Kidney (tissue), 14 donors: Measurements from ENCODE around the gene CDH11. TPM values are rescaled to one million over a fixed set of nuclear protein-coding genes. Genes with fewer than 3 reads are reported as not detected.

ENCODE experiments used
- DNase-seq, 5 donors: peaks; one replicate each; pipeline ENCODE4 v3.0.0-alpha.2; 2013 to 2020
- FAIRE-seq: peaks from 2 replicates; lab custom pipeline; 2012; peaks lifted over from hg19 to GRCh38; lab: Jason Lieb, UNC
- H3K27ac ChIP-seq, 2 donors: one replicate each; pipeline ENCODE4 v1.7.0; 2013; ENCODE audit warnings: low read depth in 2 of 2, low read length in 2 of 2, inconsistent platforms in 1 of 2
- H3K27me3 ChIP-seq: one replicate; pipeline ENCODE4 v1.7.1; 2013; ENCODE audit warnings: low read length, inconsistent platforms; ENCODE audit not compliant: control insufficient read depth, insufficient read depth
- H3K36me3 ChIP-seq, 3 donors: one replicate each; pipeline versions ENCODE4 v1.7.0 to v1.7.1; 2013; ENCODE audit warnings: low read length in 3 of 3, control low read depth in 1 of 3, inconsistent platforms in 1 of 3; ENCODE audit not compliant: insufficient read depth in 3 of 3, control insufficient read depth in 2 of 3
- H3K4me1 ChIP-seq, 3 donors: one replicate each; pipeline versions ENCODE4 v1.7.0 to v1.7.1; 2013; ENCODE audit warnings: low read length in 3 of 3, inconsistent platforms in 1 of 3, low read depth in 1 of 3; ENCODE audit not compliant: control insufficient read depth in 2 of 3, insufficient read depth in 2 of 3
- H3K4me3 ChIP-seq, 3 donors: one replicate each; pipeline versions ENCODE4 v1.7.0 to v1.8.1; 2013; ENCODE audit warnings: low read length in 3 of 3, control low read depth in 1 of 3, inconsistent platforms in 1 of 3
- H3K9ac ChIP-seq, 3 donors: one replicate each; pipeline versions ENCODE4 v1.7.0 to v1.7.1; 2013; ENCODE audit warnings: low read length in 3 of 3, control low read depth in 1 of 3, inconsistent platforms in 1 of 3
- H3K9me3 ChIP-seq, 3 donors: one replicate each; pipeline versions ENCODE4 v1.7.0 to v1.7.1; 2013; ENCODE audit warnings: low read length in 3 of 3, control low read depth in 1 of 3, inconsistent platforms in 1 of 3; ENCODE audit not compliant: control insufficient read depth in 2 of 3, insufficient read depth in 1 of 3
- intact Hi-C: fragments of 100-400 bp; cut with DNase I; formaldehyde crosslinking; loops from one replicate; pipeline ENCODE4 v1.11.1; 2022
- polyA plus RNA-seq: library from polyadenylated mRNA; stranded (reverse); fragments of 350-450 nt; fragmentation: Illumina TruSeq; extraction: RNeasy Lipid Tissue Mini Kit (QIAGEN cat#74804); gene quantifications from one replicate; pipeline ENCODE4 v1.2.3, GENCODE V29; 2014; ENCODE audit warnings: low read depth, low replicate concordance; ENCODE audit not compliant: insufficient read depth
- total RNA-seq: library from RNA; stranded (reverse); fragmentation: NEBNext Ultra II Directional; extraction: Animal tissue kit (Norgen Biotek cat#: 25700); gene quantifications from one replicate; pipeline ENCODE4 v1.2.1, GENCODE V29; 2021
- TF ChIP-seq, protein P1 (sequence below): IDR thresholded peaks from 3 replicates; pipeline ENCODE4 v1.5.1; 2012; ENCODE audit warnings: mild to moderate bottlenecking, moderate library complexity, borderline replicate concordance; ENCODE audit not compliant: insufficient read depth; ENCODE audit errors: extremely low read depth
- donor health status: control.
- donor health status: control.
- donor health status: control.
- donor health status: control.
- donor health status: control.
- donor health status: DM: yes; HTN: yes; CAD: no.
- donor health status: Normal renal cell carcinoma (clear cell type).

CDH11 gene
- total and polyA plus RNA-seq, 2 donors from 2014 or later = 3.0 to 44.9 TPM

DNA sequence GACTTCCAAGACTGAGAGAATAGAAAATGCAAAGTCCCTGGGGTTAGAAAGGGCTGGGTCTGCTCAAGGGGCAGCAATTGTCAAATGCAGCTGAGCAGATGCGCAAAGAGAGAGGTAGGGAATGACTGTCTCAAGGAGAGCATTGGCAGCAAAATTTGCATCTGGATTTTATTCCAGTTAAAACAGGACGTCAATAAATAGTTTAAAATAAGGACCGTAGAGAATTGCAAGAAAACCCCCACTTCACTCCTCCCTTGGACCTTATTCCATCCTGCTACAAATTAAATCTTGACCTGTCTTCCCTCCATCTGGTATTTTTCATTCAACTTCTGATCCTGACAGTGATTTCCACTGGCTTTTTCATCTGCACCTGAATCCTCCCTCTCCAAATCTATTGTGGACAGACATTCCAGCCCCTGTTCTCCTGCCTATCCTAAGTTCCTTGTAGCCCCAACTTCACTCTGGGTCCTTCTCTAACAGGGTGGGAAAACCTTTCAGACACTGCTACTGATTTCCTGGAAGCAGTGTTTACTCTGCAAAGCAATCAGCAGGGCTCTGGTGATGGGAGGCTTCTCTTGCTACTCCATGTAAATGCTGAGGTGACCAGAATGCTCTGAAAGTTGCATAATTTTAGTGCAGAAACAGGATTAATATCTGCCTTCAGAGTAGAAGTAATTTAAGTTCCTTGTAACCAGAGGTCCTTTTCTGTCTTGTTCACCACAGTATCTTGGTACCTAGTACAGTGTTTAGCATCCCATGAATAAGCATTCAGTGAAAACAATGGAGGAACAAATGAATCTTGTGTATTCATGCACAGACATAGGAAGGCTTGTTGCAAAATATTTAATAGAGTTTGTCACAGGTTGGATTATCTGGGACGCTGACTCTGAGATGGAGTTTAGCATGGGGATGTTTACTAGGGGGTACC, 79.2 kb downstream of the CDH11 start:
- H3K9me3 ChIP-seq = no peaks in the 10 kb centered on the region
- no peak overlapping the region for H3K27ac ChIP-seq
- intact Hi-C loops = no loop called here
- H3K9ac ChIP-seq = no peak overlapping the region
- TF ChIP-seq, protein P1, sequence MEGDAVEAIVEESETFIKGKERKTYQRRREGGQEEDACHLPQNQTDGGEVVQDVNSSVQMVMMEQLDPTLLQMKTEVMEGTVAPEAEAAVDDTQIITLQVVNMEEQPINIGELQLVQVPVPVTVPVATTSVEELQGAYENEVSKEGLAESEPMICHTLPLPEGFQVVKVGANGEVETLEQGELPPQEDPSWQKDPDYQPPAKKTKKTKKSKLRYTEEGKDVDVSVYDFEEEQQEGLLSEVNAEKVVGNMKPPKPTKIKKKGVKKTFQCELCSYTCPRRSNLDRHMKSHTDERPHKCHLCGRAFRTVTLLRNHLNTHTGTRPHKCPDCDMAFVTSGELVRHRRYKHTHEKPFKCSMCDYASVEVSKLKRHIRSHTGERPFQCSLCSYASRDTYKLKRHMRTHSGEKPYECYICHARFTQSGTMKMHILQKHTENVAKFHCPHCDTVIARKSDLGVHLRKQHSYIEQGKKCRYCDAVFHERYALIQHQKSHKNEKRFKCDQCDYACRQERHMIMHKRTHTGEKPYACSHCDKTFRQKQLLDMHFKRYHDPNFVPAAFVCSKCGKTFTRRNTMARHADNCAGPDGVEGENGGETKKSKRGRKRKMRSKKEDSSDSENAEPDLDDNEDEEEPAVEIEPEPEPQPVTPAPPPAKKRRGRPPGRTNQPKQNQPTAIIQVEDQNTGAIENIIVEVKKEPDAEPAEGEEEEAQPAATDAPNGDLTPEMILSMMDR = no peak
- FAIRE-seq = no peak
- H3K4me3 ChIP-seq = no peak overlapping the region
- DNase-seq = no peak
- H3K27me3 ChIP-seq = no peaks in the 10 kb centered on the region
- H3K36me3 ChIP-seq = no peaks in the 10 kb centered on the region
- no peaks in the 10 kb centered on the region for H3K4me1 ChIP-seq

DNA sequence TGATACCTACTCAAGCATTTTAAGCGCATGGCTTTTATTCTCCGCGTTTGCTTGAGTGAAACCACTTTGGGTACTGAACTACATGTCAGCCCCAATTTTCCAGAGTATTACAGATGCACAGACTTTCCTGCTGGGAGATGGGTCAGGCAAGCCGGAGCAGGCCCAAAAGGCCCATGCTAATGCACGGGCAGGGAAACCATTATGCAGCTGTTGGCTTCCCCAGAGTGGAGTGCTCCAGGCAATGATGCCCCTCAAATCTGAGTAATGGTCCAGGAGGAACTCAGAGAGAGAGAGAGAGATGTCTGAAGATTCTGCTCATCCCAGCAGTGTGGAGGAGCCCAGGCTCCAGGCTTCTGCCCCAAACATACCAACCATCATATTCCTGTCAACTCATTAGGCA, 80.2 kb downstream of the CDH11 start:
- DNase-seq = no peak
- no peak for FAIRE-seq
- Histone ChIP-seq H3K9me3 (no peaks in the 10 kb centered on the region), H3K4me3 (no peak overlapping the region), H3K4me1 (no peaks in the 10 kb centered on the region), H3K9ac (no peak overlapping the region), H3K36me3 (no peaks in the 10 kb centered on the region), H3K27me3 (no peaks in the 10 kb centered on the region), H3K27ac (no peak overlapping the region)
- TF ChIP-seq, protein P1 = no peak
- intact Hi-C loops = no loop called here

DNA sequence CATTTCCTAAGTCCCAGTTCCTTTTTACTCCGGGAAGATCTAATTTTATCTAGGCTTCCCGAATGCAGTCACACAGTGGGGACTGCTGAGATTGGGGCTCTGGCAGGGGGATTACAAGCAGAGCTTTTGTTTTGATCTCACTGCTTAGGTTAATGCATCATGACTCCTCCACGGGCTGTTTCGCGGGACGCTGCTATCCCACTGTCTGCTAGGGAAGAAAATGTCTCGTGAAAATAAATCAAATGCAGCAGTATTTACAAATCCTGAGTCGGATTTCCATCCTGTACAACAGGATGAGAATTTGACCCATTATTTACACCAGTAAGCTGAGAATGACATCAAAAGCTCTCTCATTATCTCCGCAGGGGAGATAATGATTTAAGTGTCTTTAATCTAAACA, 83.8 kb downstream of the CDH11 start:
- Histone ChIP-seq H3K27ac (no peak overlapping the region), H3K27me3 (no peaks in the 10 kb centered on the region), H3K36me3 (no peaks in the 10 kb centered on the region), H3K4me3 (no peak overlapping the region), H3K4me1 (no peaks in the 10 kb centered on the region), H3K9me3 (no peaks in the 10 kb centered on the region), H3K9ac (no peak overlapping the region)
- no peak for FAIRE-seq
- intact Hi-C loops = no loop called here
- TF ChIP-seq, protein P1 = no peak
- DNase-seq = peak in 4 of 5 donors; percentile 48 to 68 (median 62)
